ENCODE measurements around the gene SSTR3.
A peak's percentile ranks its signal among the peaks of the same experiment; 100 is the strongest.
"Not testable (repeated sequence)": the region's sequence is repeated elsewhere in the genome, so short reads cannot be mapped to it uniquely, and the experiment has no call there.

SSTR3 gene

GRCh38 chr22:37212174-37212906, at the start of gene SSTR3:
Gene SSTR3, minus strand, starts transcription at chr22:37212477. Its CDS starts 4,674 bp downstream, at chr22:37207803.
- no peak for DNase-seq

GRCh38 chr22:37260901-37261336, 48.6 kb upstream of the SSTR3 start:
- peak; percentile 75 for DNase-seq

- DNase-seq: no peak
These were observed 48.0 kb upstream of the SSTR3 start for GRCh38 chr22:37260155-37260795.

- peak; percentile 39 for DNase-seq
These were observed 47.3 kb upstream of the SSTR3 start for GRCh38 chr22:37259540-37260029.

GRCh38 chr22:37258753-37259401, 46.6 kb upstream of the SSTR3 start:
- no peak for DNase-seq

- no peak for DNase-seq
These were observed 45.9 kb upstream of the SSTR3 start for GRCh38 chr22:37258005-37258752.

- no peak for DNase-seq
These were observed 43.9 kb upstream of the SSTR3 start for GRCh38 chr22:37256075-37256726.

- DNase-seq: no peak
These were observed 43.3 kb upstream of the SSTR3 start for GRCh38 chr22:37255558-37256006.

- no peak for DNase-seq
These were observed 42.6 kb upstream of the SSTR3 start for GRCh38 chr22:37254867-37255233.

GRCh38 chr22:37254209-37254866, 42.1 kb upstream of the SSTR3 start:
- no peak for DNase-seq

- no peak for DNase-seq
These were observed 40.9 kb upstream of the SSTR3 start for GRCh38 chr22:37253126-37253660.

GRCh38 chr22:37251836-37252235, 39.6 kb upstream of the SSTR3 start:
- DNase-seq: not testable (repeated sequence)

GRCh38 chr22:37249986-37250385, 37.7 kb upstream of the SSTR3 start:
- DNase-seq: no peak

GRCh38 chr22:37248251-37248650, 36.0 kb upstream of the SSTR3 start:
- DNase-seq: no peak

GRCh38 chr22:37245740-37246139, 33.5 kb upstream of the SSTR3 start:
- DNase-seq: no peak

- DNase-seq: no peak
These were observed 32.8 kb upstream of the SSTR3 start for GRCh38 chr22:37244922-37245722.

- peak; percentile 90 for DNase-seq
These were observed 32.0 kb upstream of the SSTR3 start, which contains the start of gene RAC2 for GRCh38 chr22:37244114-37244921. Gene RAC2, minus strand, starts transcription at chr22:37244269. Its CDS starts 121 bp downstream, at chr22:37244148.

GRCh38 chr22:37243402-37244113, 31.3 kb upstream of the SSTR3 start:
- DNase-seq: no peak

GRCh38 chr22:37242395-37242918, 30.2 kb upstream of the SSTR3 start:
- peak; percentile 93 for DNase-seq

Data from CD4-positive, alpha-beta T cell treated with Interleukin-21 for 1 hour (primary cell).